Stimulated activated CD4-positive, alpha-beta T cell treated with anti-CD3 and anti-CD28 coated beads, Interleukin-2, amount 100 ng/mL, for 24 hours (primary cell): ENCODE data around the gene OTOP2.
A peak's percentile ranks its signal among the peaks of the same experiment; 100 is the strongest.
"Not testable (repeated sequence)": the region's sequence is repeated elsewhere in the genome, so short reads cannot be mapped to it uniquely, and the experiment has no call there.

ENCODE experiments used
- DNase-seq, 2 donors: peaks; one replicate each; pipeline ENCODE4 v3.0.0-alpha.2; 2020

Gene OTOP2

GRCh38 chr17:74953134-74953687 is 29.1 kb downstream of the OTOP2 start:
- no peak for DNase-seq

- no peak for DNase-seq
These were observed 30.0 kb downstream of the OTOP2 start for GRCh38 chr17:74954115-74954514.

DNA sequence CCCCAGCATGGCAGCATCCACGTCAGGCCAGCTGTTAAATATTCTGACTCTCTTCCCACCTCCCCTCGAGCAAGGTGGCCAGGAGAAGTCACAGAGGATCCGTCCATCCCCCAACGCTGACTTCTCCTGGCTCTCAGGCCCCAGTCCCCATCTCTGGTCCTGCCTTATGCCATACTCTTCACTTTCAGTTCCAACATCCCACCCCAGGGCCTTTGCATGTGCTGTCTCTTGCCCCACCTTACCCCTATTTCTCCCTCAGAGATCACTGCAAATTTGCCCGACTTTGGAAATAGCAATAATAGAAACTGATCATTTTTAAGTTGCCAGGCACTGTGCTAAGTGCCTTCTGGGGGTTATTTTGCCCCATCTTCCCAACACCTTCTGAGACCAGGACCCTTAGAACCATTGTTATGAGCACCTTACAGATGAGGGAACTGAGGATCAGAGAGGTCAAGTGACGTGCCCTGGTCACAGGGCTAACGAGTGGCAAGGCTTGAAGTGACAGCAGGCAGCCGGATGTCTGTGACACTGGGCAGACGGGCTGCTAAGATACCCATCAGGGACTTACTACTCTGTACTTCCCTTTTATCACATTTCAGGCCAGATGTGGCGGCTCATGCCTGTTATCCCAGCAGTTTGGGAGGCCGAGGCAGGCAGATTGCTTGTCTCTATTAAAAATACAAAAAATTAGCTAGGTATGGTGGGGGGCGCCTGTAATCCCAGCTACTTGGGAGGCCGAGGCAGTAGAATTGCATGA is 30.8 kb downstream of the OTOP2 start:
- DNase-seq: no peak

DNA sequence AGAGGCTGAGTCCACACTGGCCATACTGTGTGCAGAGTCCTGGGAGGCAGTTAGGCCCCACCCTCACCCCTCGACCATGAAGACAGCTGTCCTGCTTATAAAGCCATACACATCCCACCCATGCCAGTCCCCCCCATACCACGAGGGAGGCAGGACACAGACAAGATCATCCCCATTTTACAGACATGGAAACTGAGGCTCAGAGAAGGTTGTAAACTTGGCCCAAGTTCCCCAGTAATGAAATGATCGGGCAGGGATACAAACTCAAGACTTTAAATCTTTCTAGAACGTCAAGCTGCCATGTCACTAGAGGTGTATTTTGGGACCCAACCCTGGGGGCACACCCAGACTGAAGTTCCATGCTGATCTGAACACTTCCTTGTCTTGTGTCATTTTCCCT is 32.0 kb downstream of the OTOP2 start:
- no peak for DNase-seq

DNA sequence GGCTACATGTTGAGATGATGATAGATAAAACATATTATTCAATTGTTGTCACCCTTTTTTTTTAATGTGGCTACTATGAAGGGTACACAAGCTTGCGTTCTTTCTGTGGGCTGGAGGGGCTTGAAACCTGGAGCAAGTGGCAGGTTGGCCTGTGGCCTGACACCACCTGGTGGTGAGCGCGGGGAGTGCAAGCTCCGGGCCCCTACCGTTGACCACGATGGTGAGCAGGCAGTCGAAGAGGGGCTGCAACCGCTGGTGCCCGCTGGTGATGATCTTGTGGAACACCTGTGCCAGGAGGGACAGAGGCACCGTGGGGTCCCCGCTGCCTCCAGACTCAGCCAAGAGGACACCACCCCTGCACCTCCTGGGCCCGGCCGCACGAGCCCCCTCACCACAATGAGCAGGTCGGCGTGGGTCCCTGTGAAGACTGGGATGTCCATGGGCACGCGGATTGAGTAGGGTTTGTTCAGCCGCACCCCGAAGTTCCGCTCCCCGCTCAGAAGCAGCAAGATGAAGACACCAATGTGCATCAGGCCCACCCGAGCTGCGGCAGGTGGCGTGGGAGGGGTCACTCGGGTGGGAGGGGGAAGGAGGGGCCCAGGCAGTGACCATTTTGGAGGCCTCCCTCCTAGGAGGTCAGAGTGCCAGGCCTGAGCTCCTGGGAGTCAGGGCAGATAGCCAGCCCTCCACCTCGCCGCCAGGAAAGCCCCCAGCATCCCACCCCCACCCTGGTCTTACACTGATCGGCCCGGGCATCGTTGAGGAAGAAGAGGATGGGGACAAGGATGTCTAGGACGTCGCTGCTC is 34.1 kb downstream of the OTOP2 start:
- peak; percentile 87 to 90 for DNase-seq

DNA sequence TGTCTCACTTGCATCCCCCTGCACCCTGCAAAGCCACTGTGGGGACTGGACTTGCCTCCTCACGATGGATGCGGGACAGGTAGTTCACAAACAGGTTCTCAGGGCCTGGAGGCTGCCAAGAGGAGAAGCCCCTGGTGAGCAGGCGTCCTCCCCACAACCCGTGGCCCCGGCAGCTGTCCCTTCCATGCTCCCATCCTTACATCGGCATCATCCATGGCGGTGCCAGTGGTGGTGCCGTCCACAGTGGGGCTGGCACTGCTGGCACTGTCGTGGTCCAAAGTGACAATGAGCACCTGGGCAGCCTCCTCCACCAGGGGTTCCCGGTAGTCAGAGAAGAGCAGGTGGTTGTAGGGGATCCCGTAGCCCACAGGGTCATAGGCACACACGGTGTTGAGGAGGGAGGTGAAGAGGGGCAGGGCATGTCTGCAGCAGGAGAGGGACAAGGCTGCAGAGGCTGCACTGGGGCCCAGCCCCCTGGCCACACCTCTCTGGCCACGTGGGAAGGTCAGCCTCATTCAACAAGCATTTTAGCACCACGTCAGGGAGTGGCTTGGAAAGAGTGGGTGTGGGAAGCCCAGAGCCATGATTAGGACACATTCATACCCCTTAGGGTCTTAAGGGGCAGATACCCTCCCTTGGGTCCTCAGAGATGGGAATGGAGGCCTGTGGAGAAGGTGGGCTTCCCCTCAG is 35.9 kb downstream of the OTOP2 start:
- no peak for DNase-seq

GRCh38 chr17:74960570-74961342 is 36.7 kb downstream of the OTOP2 start:
- DNase-seq: peak; percentile 42 to 73

- peak; percentile 90 to 93 for DNase-seq
These were observed 37.7 kb downstream of the OTOP2 start for GRCh38 chr17:74961657-74962350.

DNA sequence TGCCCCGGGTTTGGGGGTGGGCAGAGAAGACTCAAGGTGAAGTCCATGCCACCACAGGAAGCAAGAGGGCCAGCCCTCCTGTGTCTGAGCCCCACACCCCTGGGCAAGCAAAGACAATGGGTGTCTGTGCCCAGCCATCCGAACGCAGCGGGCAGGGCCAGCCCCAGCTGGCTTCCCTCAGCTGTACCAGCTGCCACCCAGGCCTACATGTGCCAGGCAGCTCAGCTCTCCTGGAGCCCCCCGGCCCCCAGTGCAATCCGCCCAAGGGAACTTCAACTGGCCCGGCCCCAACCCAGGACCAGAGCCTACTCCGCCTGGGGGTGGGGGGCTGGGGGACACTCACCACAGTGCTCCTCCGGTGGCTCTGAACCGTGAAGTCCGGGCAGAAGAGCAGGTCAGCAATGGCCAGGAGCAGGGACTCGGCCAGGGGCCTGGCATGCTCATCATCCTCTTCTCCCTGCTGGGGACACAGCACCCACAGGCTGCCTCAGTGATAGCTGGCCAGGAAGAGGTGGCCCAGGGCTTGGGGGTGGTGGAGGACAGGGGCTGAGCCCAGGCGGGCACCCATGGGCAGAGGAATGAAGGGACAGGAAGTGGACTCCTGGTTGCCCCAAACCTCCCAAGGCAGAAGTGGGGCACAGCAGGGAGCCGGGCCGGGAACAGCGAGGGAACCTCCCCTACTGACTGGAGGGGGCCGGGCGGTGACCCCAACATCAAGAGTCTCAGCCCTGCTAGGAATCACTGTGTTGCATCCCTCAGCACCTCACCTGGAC is 38.7 kb downstream of the OTOP2 start:
- no peak for DNase-seq

DNA sequence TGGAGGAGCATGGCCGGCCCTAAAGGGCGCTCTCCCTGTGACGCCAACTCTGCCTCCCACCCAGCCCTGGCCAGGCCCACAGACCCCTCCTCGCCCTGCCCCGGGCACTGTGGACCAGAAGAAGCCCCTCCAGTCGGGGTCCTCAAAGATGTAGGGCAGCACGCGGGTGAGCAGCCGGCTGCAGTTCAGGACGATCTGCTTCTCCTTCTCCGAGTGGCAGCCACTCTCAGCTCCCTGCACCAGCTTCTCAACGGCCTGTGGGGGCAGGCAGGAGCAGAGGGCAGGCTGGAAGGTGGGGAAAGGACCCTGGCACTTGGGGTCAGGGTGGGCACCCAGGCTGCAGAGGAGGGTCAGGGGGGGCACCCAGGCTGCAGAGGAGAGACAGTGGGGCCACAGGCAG is 39.6 kb downstream of the OTOP2 start:
- no peak for DNase-seq

DNA sequence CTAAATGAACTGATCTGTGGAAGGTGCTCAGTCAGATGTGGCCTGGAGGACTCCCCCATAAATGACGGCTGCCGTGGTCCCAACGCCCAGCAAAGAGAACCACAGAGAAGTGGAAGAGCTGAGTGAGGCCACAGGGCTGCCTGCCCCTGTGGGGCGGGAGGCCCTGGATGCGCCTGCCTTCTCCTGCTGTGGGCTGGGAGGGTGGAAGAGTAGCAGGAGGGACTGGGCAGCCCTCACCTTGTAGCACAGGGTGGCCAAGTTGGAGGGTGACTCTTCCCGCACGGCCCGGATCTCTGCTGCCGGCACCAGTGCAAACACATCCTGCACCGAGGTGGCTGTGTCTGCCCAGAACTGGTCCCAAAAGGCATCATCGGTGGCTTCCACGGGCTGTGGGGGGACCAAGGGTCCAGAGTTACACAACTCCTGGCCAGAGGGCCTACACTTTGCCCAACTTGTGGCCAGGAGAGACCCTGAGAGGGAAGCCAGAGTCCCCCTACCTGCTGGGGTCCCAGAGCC is 40.2 kb downstream of the OTOP2 start:
- no peak for DNase-seq

GRCh38 chr17:74964988-74965622 is 41.0 kb downstream of the OTOP2 start:
- no peak for DNase-seq

DNA sequence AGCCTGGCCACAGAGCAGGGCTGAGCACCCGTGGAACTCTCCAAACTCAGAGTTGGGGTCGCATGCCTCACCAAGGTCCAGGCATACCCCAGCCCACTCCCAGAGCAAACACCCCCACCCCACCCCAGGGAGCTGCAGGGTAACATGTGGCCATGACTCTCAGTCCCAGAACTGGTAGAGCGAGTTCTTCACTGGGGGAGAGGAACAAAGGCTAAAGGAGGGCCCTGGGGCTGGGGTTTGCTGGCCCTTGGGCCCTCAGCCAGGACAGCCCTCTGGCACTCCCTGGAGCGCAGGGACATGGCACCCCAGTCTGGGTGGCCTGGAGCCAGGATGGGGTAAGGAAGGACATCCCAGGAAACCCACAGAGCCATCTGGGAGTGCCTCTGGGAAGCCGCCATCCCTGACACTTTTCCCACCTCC is 44.3 kb downstream of the OTOP2 start:
- no peak for DNase-seq

- not testable (repeated sequence) for DNase-seq
These were observed 45.4 kb downstream of the OTOP2 start for GRCh38 chr17:74969501-74969900.

GRCh38 chr17:74970395-74970794 is 46.3 kb downstream of the OTOP2 start:
- DNase-seq: no peak

DNA sequence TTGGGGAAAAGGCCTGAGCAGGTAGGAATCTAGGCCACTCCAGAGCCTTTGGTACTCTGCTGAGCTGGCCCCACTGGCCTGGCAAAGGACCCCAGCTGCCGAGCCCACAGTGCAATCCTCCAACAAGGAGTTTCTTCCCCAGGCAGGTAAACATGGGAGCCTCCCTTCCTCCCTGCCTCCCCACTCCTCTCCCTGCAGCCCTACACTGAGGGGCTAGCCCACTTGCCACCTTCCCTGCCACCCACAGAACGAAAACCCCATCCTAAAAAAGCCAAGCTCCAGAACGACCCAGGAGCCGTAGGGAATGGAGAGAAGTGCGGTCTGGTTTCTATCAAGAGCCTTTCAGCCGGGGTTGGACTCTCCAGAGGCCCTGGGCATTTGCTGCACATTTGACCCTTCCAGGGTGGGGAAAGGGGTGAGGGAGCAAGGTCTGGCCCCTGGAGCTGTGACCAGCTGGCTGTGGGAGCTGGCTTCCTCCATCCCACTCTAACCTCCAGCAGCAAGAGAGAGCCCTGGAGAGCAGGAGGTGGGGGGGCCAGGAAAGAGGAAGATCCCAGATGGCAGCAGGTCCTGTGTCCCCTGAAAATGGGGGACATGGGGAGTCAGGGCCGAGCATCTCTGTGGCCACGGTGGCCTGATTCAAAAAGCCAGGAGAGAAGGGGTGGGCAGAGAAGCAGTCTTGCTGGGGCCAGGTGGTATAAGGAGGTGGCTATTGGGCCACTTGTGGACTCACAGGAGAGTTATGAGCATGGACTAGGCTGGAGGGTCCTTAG is 47.2 kb downstream of the OTOP2 start:
- no peak for DNase-seq

DNA sequence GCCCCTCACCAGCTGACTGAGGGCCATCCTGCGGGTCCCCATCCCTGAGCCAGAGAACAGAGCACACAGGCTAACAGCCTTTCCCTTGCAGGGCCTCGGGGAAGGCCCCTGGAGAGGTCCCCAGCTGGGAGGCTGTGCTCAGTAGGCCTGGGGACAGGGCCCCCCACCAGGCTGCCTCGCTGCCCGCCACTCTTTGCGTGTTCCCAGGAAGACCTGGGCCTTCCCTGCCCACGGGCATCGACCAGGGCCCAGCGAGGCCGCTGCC is 47.7 kb downstream of the OTOP2 start:
- no peak for DNase-seq

DNA sequence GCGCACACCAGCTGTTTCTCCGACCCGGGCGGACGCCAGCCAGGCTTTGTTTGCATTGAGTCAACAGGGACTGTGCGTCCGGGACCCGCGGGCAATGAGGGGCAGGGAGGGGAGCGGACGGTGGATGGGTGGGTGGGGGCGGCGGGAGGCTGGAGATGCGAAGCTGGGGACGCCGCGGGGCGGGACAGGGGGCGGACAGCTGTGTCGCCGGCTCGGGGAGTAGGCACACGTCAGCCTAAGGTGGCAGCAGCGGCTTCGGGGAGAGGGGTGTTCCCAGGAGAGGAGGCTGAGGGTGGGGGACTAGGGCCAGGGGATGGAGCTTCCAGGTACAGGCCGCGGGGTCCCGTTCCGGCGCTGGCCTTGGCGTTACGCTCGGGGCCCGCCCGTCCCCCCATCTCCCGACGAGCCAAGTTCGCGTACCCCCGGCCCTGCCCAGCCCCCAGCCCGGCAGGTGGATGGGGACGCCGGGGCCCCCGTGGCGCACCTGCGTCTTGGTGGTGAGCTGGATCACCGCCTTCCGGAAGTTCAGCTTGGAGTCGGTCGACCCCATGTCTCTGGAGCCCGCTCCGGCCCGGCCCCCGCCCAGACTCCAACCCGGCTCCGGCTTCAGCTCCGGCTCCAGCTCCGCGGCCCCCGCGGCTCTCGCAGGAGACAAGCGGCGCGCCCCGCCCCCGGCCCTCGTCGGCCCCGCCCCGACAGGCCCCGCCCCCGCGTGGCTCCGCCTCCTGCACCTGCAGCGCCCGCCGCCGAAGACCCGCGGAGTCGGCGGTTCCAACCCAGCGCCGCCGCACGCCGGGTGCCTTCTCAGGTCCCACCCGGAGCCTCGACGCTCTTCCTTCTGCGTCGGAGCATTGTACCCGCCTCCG is 48.3 kb downstream of the OTOP2 start, which contains the start of gene HID1:
Gene HID1 (minus strand): TSS at position 653 of the 866 bp plus-strand sequence. CDS start 103 bp downstream, at position 550.
- peak; percentile 82 to 84 for DNase-seq

DNA sequence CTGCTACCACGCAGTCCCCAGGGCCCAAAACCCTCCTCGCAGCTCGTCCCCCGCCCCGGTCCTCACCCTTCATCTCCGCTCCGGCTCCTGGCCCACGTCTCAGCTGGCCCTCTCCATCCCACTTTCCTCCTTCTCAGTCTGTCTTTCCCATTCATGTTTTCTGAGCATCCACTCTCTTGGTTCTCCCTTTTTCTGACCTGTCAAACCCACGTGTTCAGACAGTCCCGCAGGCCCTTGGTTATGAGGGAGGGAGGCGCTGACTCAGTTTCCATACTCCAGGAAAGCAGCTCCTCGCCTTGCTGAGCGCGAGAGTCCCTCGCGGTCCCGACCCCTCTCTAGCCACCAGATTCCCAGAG is 48.9 kb downstream of the OTOP2 start:
- DNase-seq: no peak
